ENCODE measurements around the gene GSTP1. TPM values are rescaled to one million over a fixed set of nuclear protein-coding genes. Genes with fewer than 3 reads are reported as not detected.

Gene GSTP1
- total and polyA plus RNA-seq, 9 of the 15 experiments (the other 6 are each of a cell fraction or from before 2014, with no cell fraction given): 592 to 2,150 (median 1,204) TPM

GRCh38 chr11:67631411-67631810 lies 47.8 kb downstream of the GSTP1 start (continued):
- TF ChIP-seq ZNF184 (CRISPR knock-in tag; IDR thresholded peaks at IDR 0.05) (no peak), ZNF57 (CRISPR knock-in tag; IDR thresholded peaks at IDR 0.05) (no peak), STAG1 (CRISPR knock-in tag; IDR thresholded peaks at IDR 0.05; ENCODE audit: borderline replicate concordance) (no peak)

GRCh38 chr11:67631853-67632174 lies 48.2 kb downstream of the GSTP1 start:
- in situ Hi-C loops (cut with MboI): no loop called here
- H3K9ac ChIP-seq (ENCODE audit: insufficient read depth in 1 of 2, low read depth in 2 of 2, low read length in 2 of 2): peak overlapping the region in 1 of 2 experiments; percentile 70; a peak in 2 of 4 replicates
- DNase-seq (ENCODE audit: extremely low read depth in 1 of 4, low spot score in 3 of 4) (no peak), FAIRE-seq (no peak), ATAC-seq (no peak)
- H3K9me3 ChIP-seq (replicated peaks; ENCODE audit: control insufficient read depth, insufficient read depth, low read depth, low read length): no peaks in the 10 kb centered on the region
- peaks cover 15% of the 10 kb centered on the region; the same call in 1 of the 3 replicates for H3K36me3 ChIP-seq (ENCODE audit: control insufficient read depth, insufficient read depth, low read length)
- H2AFZ ChIP-seq (ENCODE audit: low read depth, low read length): no peak overlapping the region
- H4K20me1 ChIP-seq (replicated peaks; ENCODE audit: control insufficient read depth, insufficient read depth, low read length): no peaks in the 10 kb centered on the region
- peaks cover 10 to 72% of the 10 kb centered on the region in 2 experiments for H3K4me1 ChIP-seq (replicated peaks in 1 of 2; ENCODE audit: control insufficient read depth in 2 of 2, insufficient read depth in 2 of 2, low read length in 2 of 2)
- no peak overlapping the region for H3K27ac ChIP-seq (ENCODE audit: extremely low read depth, low read depth, low read length)
- H3K27me3 ChIP-seq (ENCODE audit: control insufficient read depth in 2 of 2, insufficient read depth in 2 of 2, low read length in 2 of 2): no peaks in the 10 kb centered on the region
- no peak overlapping the region for H3K4me3 ChIP-seq
- H3K4me2 ChIP-seq (ENCODE audit: insufficient read depth, low read length): no peak overlapping the region
- 92% methylated on average over 2 of the region's 2 CpGs for WGBS (ENCODE audit: insufficient coverage, low coverage, missing lambda C conversion rate)
- no TSS peak for BruUV-seq (replicated peaks)
- ChIA-PET POLR2A (interaction anchor here (0.6 to 1.1 kb wide), 4 partner anchors 20 to 45 kb away, joined by 3 to 4 read pairs (median 3); no protein-coding TSS in a partner anchor), CTCF (ENCODE audit: low intra/inter-chr PET ratio) (no interaction called here)
- no peaks in the 10 kb centered on the region for H3K79me2 ChIP-seq (ENCODE audit: control insufficient read depth, insufficient read depth, low read length)
- intact Hi-C loops (cut with micrococcal nuclease): loop anchor here (5.0 kb wide), 1 partner anchor 65 kb away; no protein-coding TSS in a partner anchor
- no peaks in the 10 kb centered on the region for H3K9me1 ChIP-seq (ENCODE audit: control insufficient read depth, insufficient read depth, low read length)
- TF ChIP-seq NFIC (IDR thresholded peaks at IDR 0.05): no peak
- TF ChIP-seq ZNF780A (CRISPR knock-in tag; IDR thresholded peaks at IDR 0.05): no peak
- TF ChIP-seq ARID4B (CRISPR knock-in tag; IDR thresholded peaks at IDR 0.05): no peak
- TF ChIP-seq HMG20B (CRISPR knock-in tag; IDR thresholded peaks at IDR 0.05): no peak
- no peak for TF ChIP-seq SLC30A9 (CRISPR knock-in tag; IDR thresholded peaks at IDR 0.05)
- TF ChIP-seq E2F1 (CRISPR knock-in tag; IDR thresholded peaks at IDR 0.05): no peak
- TF ChIP-seq HDAC2 (IDR thresholded peaks at IDR 0.05): no peak
- TF ChIP-seq PRDM10 (IDR thresholded peaks at IDR 0.05; ENCODE audit: partially characterized antibody): no peak
